Lower leg skin (tissue), 4 donors: ENCODE data around the gene DOCK1. TPM values are rescaled to one million over a fixed set of nuclear protein-coding genes. Genes with fewer than 3 reads are reported as not detected.

Experiments used
- DNase-seq, 2 donors: peaks; one replicate each; pipeline ENCODE4 v3.0.0-alpha.2; 2019; ENCODE audit warnings: low spot score in 2 of 2
- H3K4me3 ChIP-seq: fragments of 200-600 bp; sonication (generic); 2 replicates; pipeline ENCODE4 v1.5.1; 2017; ENCODE audit warnings: mild to moderate bottlenecking, low read depth; ENCODE audit not compliant: poor library complexity, severe bottlenecking
- POLR2A ChIP-seq, 2 donors: fragments of 450-650 bp; IDR thresholded peaks; one replicate each; pipeline ENCODE4 v1.6.1; 2016 to 2017; ENCODE audit warnings: antibody characterized with exemption in 2 of 2, mild to moderate bottlenecking in 1 of 2, moderate library complexity in 1 of 2
- WGBS, 2 donors: methylation state at CpG; one replicate each; pipeline ENCODE4 v1.1.5; 2018; 5-methylcytosine and 5-hydroxymethylcytosine counted together
- intact Hi-C: fragments of 100-400 bp; cut with DNase I; formaldehyde crosslinking; loops from one replicate; pipeline ENCODE4 v1.15.0; 2023; ENCODE audit warnings: low total_unique reads
- total RNA-seq, 4 donors: library from RNA; depleted of rRNA; stranded (reverse); fragments of >200 nt; gene quantifications; one replicate each; pipeline ENCODE4 v1.1.0, GENCODE V29; 2016
- TF ChIP-seq, protein P1 (sequence below), 3 donors: fragments of 450-650 bp; IDR thresholded peaks; one replicate each; pipeline ENCODE4 v1.5.1; 2016; ENCODE audit warnings: antibody characterized with exemption in 3 of 3, mild to moderate bottlenecking in 3 of 3, moderate library complexity in 2 of 3

Gene DOCK1
- total RNA-seq, 4 donors from 2014 or later = 76.6 to 108 (median 83.4) TPM

DNA sequence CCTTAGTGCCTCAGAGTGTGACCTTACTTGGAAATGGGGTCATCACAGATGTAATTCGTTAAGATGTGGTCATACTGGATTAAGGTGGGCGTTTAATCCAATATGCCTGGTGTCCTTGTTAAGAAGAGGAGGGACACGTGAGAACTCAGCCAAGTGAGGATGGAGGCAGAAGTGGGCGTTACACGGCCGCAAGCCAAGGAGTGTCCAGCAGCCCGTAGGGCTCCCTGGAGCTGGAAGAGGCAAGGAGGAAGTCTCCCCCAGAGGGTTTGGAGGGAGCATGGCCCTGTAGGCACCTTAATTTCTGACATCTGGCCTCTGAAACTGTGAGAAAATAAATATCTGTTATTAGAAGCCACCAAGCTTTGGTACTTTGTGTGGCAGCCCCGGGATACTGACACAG lies 21.3 kb downstream of the DOCK1 start:
- no peak for DNase-seq
- TF ChIP-seq POLR2A (IDR thresholded peaks at IDR 0.05) = no peak
- TF ChIP-seq, protein P1, sequence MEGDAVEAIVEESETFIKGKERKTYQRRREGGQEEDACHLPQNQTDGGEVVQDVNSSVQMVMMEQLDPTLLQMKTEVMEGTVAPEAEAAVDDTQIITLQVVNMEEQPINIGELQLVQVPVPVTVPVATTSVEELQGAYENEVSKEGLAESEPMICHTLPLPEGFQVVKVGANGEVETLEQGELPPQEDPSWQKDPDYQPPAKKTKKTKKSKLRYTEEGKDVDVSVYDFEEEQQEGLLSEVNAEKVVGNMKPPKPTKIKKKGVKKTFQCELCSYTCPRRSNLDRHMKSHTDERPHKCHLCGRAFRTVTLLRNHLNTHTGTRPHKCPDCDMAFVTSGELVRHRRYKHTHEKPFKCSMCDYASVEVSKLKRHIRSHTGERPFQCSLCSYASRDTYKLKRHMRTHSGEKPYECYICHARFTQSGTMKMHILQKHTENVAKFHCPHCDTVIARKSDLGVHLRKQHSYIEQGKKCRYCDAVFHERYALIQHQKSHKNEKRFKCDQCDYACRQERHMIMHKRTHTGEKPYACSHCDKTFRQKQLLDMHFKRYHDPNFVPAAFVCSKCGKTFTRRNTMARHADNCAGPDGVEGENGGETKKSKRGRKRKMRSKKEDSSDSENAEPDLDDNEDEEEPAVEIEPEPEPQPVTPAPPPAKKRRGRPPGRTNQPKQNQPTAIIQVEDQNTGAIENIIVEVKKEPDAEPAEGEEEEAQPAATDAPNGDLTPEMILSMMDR (IDR thresholded peaks at IDR 0.05) = no peak
- H3K4me3 ChIP-seq = no peak overlapping the region
- 83% methylated on average over 8 of the region's 8 CpGs for WGBS, 2 donors
- intact Hi-C loops = no loop called here

DNA sequence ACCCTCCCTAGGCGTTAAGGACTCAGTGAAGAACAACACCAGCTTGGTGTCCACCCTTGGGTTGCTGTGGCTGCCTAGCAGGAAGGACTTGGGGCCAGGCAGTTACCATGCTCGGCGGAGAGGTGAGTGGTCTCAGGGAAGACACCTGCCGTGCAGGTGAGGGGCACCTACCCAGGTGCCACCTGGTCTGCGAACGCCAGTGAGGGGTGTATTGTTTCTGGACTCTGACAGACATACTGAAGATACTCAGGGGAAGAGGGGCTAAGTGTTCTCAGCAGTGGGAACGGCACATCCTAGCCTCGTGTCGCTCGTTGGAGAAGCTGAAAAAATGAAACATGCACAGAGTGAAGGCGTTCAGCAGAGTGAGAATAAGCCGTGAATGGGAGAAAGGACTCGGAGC lies 22.6 kb downstream of the DOCK1 start:
- intact Hi-C loops = no loop called here
- 92 to 95% methylated on average over 13 of the region's 13 CpGs for WGBS, 2 donors
- H3K4me3 ChIP-seq = no peak overlapping the region
- no peak for DNase-seq
- no peak for TF ChIP-seq POLR2A (IDR thresholded peaks at IDR 0.05)
- TF ChIP-seq, protein P1 (IDR thresholded peaks at IDR 0.05) = no peak

DNA sequence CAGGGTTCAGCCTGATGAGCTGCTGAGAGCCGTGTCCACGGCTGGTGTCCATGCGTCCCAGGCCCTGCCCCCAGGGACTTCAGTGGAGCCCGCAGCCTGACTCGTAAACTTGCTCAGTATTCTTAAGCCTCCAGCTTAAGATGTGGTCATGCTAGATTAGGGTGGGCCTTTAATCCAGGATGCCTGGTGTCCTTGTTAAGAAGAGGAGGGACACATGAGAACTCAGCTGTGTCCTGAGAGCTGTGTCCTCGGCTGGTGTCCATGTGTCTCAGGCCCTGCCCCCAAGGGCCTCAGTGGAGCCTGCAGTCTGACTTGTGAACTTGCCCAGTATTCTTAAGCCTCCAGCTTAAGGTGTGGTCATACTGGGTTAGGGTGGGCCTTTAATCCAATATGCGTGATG lies 23.0 kb downstream of the DOCK1 start:
- intact Hi-C loops = no loop called here
- peak in 1 of 2 donors; percentile 43 for DNase-seq
- H3K4me3 ChIP-seq = no peak overlapping the region
- TF ChIP-seq, protein P1 (IDR thresholded peaks at IDR 0.05) = no peak
- TF ChIP-seq POLR2A (IDR thresholded peaks at IDR 0.05) = no peak
- WGBS, 2 donors = 81 to 85% methylated on average over 7 of the region's 7 CpGs

GRCh38 chr10:126929391-126929790 lies 24.2 kb downstream of the DOCK1 start:
- intact Hi-C loops = no loop called here

DNA sequence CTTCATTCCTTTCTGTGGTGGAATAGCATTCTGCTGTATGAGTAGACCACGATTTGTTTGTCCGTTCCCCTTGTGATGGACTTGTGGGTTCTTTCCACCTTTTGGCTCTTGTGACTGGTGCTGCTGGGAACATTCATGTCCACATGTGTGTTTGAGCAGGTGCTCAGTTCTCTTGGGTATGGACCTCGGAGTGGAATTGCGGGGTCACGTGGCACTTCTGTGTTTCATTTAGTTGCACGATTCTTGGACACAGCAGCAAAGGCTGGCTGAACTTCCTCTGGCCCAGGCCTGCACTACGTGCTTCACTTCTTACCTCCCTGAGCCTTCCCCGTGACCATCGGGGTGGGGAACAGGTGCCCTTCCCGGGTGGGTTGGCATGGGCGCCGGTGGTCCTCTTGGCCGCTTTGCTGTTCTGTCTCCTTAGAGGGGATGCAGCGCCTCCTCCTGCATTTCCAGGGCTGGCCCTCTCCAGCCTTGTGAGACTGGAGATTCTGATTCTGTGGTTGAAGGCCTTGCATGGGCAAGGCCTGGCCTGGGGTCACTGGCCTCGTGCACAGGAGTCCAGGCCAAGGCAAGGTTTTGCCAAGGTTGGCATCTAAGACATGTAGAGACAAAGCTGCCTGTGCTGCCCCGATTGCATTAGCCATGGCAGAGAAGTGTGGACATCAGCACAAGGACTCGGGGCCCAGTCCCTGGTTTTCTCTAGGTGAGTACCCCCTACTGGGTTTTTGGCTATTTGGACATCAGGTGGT lies 25.1 kb downstream of the DOCK1 start:
- TF ChIP-seq, protein P1 (IDR thresholded peaks at IDR 0.05) = no peak
- TF ChIP-seq POLR2A (IDR thresholded peaks at IDR 0.05) = no peak
- intact Hi-C loops = no loop called here
- H3K4me3 ChIP-seq = no peak overlapping the region
- 73 to 81% methylated on average over 16 to 17 of the region's 17 CpGs for WGBS, 2 donors
- DNase-seq = no peak

More at GRCh38 chr10:126929391-126929790, 24.2 kb downstream of the DOCK1 start:
- DNase-seq = no peak
- no peak overlapping the region for H3K4me3 ChIP-seq
- TF ChIP-seq, protein P1 (IDR thresholded peaks at IDR 0.05) = no peak
- TF ChIP-seq POLR2A (IDR thresholded peaks at IDR 0.05) = no peak
- 85% methylated on average over 8 of the region's 8 CpGs for WGBS, 2 donors
